KOPT-K1 (cell line): ENCODE data around the gene PRG3.

Source experiments
- H3K27ac ChIP-seq: fragments of 200-600 bp; sonication (generic); 2 replicates; pipeline ENCODE4 v1.5.1; 2016; ENCODE audit warnings: antibody characterized with exemption, mild to moderate bottlenecking, low read depth, low read length; ENCODE audit not compliant: poor library complexity, severe bottlenecking
- H3K36me3 ChIP-seq: fragments of 200-600 bp; sonication (generic); 2 replicates; pipeline ENCODE4 v1.5.1; 2017; ENCODE audit warnings: antibody characterized with exemption, mild to moderate bottlenecking, low read length, moderate library complexity; ENCODE audit not compliant: insufficient read depth
- H3K9me3 ChIP-seq: fragments of 200-600 bp; sonication (generic); 2 replicates; pipeline ENCODE4 v1.5.1; 2017; ENCODE audit warnings: antibody characterized with exemption, low read length, mild to moderate bottlenecking; ENCODE audit not compliant: insufficient read depth, poor library complexity, severe bottlenecking

PRG3 gene

GRCh38 chr11:57335343-57336110, 45.4 kb downstream of the PRG3 start, which contains the start of gene SSRP1:
SSRP1 (minus strand) TSS chr11:57335892; CDS start chr11:57335121, 771 bp downstream.
- Histone ChIP-seq H3K9me3 (no peaks in the 10 kb centered on the region), H3K27ac (peak within 1 kb of the TSS; percentile 83), H3K36me3 (peaks cover 40% of the 10 kb centered on the region)

- Histone ChIP-seq H3K27ac (peak overlapping the region; percentile 83), H3K9me3 (no peaks in the 10 kb centered on the region), H3K36me3 (peaks cover 45% of the 10 kb centered on the region)
Measured at GRCh38 chr11:57335023-57335342, 46.0 kb downstream of the PRG3 start.

GRCh38 chr11:57332694-57333440, 48.1 kb downstream of the PRG3 start:
- Histone ChIP-seq H3K27ac (no peak overlapping the region), H3K9me3 (no peaks in the 10 kb centered on the region), H3K36me3 (peaks cover 67% of the 10 kb centered on the region)

DNA sequence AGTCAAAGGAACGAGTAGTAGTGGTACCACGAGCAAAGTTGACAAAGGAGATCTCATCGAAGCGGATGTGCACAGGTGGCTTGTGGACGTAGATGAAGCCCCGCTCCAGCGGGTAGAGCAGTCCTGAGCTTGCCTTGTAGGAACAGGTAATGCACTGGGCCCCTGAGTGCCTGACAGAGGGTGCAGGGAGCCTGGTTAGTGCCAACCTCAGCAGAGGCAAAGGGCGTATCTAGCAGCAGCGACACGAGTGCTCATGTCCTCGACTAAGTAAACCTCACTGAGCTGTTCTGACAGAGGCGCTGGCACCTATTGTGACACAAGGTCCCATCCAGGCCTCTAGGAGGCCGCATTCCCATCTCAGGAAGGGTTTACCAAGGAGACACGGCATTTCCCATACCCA, 49.2 kb downstream of the PRG3 start:
- Histone ChIP-seq H3K27ac (no peak overlapping the region), H3K36me3 (peaks cover 78% of the 10 kb centered on the region), H3K9me3 (no peaks in the 10 kb centered on the region)

- Histone ChIP-seq H3K36me3 (peaks cover 91% of the 10 kb centered on the region), H3K27ac (no peak overlapping the region), H3K9me3 (no peaks in the 10 kb centered on the region)
Measured at GRCh38 chr11:57330029-57330428, 50.9 kb downstream of the PRG3 start.

- H3K27ac ChIP-seq: no peak overlapping the region
- peaks cover 73% of the 10 kb centered on the region for H3K36me3 ChIP-seq
- no peaks in the 10 kb centered on the region for H3K9me3 ChIP-seq
Measured at GRCh38 chr11:57327721-57328120, 53.2 kb downstream of the PRG3 start.
